ENCODE results near the gene COX19. TPM values are rescaled to one million over a fixed set of nuclear protein-coding genes. Genes with fewer than 3 reads are reported as not detected.

The COX19 gene
- 10 to 100 TPM; 11.6 to 55.2 (median 13.2) TPM for total RNA-seq

GRCh38 chr7:974820-975681 lies at the start of gene COX19:
Gene COX19 (minus strand): TSS chr7:975549. CDS start chr7:975509, 40 bp downstream.
- TF ChIP-seq POLR2AphosphoS5 (IDR thresholded peaks at IDR 0.05) = peak; percentile 40 to 86 (median 72)
- TF ChIP-seq POLR2A (IDR thresholded peaks at IDR 0.05) = peak in 1 of 2 donors; percentile 67
- no peak for TF ChIP-seq CTCF (IDR thresholded peaks at IDR 0.05)

GRCh38 chr7:1024331-1024841 lies 49.0 kb upstream of the COX19 start:
- no peak overlapping the region for H3K27ac ChIP-seq
- peaks cover 30% of the 10 kb centered on the region for H3K36me3 ChIP-seq
- H3K9me3 ChIP-seq = no peaks in the 10 kb centered on the region
- TF ChIP-seq POLR2AphosphoS5 (IDR thresholded peaks at IDR 0.05) = no peak
- TF ChIP-seq CTCF (IDR thresholded peaks at IDR 0.05) = no peak
- no peak for TF ChIP-seq EP300 (IDR thresholded peaks at IDR 0.05)
- no peak for TF ChIP-seq POLR2A (IDR thresholded peaks at IDR 0.05)
- 79% methylated on average over 15 of the region's 15 CpGs for WGBS
- no peak for DNase-seq (ENCODE audit: low spot score in 2 of 2)
- H3K27me3 ChIP-seq = no peaks in the 10 kb centered on the region
- peaks cover 46% of the 10 kb centered on the region for H3K4me1 ChIP-seq
- H3K4me3 ChIP-seq = no peak overlapping the region

More at GRCh38 chr7:974820-975681, at the start of gene COX19:
- no peaks in the 10 kb centered on the region for H3K9me3 ChIP-seq
- no peaks in the 10 kb centered on the region for H3K27me3 ChIP-seq
- peak within 1 kb of the TSS; percentile 100 for H3K27ac ChIP-seq
- peak within 1 kb of the TSS; percentile 99 for H3K4me3 ChIP-seq
- peaks cover 29% of the 10 kb centered on the region for H3K36me3 ChIP-seq
- H3K4me1 ChIP-seq = peaks cover 46% of the 10 kb centered on the region
- peak; percentile 91 to 95 for DNase-seq (ENCODE audit: low spot score in 2 of 2)
- WGBS = 1% methylated on average over 18 of the region's 78 CpGs

GRCh38 chr7:1022801-1023465 lies 47.6 kb upstream of the COX19 start:
- no peak for DNase-seq (ENCODE audit: low spot score in 2 of 2)
- TF ChIP-seq CTCF (IDR thresholded peaks at IDR 0.05) (no peak), POLR2A (IDR thresholded peaks at IDR 0.05) (no peak), POLR2AphosphoS5 (IDR thresholded peaks at IDR 0.05) (no peak), EP300 (IDR thresholded peaks at IDR 0.05) (no peak)
- peaks cover 37% of the 10 kb centered on the region for H3K36me3 ChIP-seq
- H3K9me3 ChIP-seq = no peaks in the 10 kb centered on the region
- H3K27ac ChIP-seq = no peak overlapping the region
- no peaks in the 10 kb centered on the region for H3K27me3 ChIP-seq
- H3K4me1 ChIP-seq = peaks cover 31% of the 10 kb centered on the region
- no peak overlapping the region for H3K4me3 ChIP-seq
- 95% methylated on average over 42 of the region's 45 CpGs for WGBS

GRCh38 chr7:1022356-1022755 lies 47.0 kb upstream of the COX19 start:
- Histone ChIP-seq H3K27ac (no peak overlapping the region), H3K27me3 (no peaks in the 10 kb centered on the region), H3K4me3 (no peak overlapping the region), H3K9me3 (no peaks in the 10 kb centered on the region), H3K4me1 (peaks cover 25% of the 10 kb centered on the region), H3K36me3 (peaks cover 39% of the 10 kb centered on the region)
- DNase-seq (ENCODE audit: low spot score in 2 of 2) = no peak
- 96% methylated on average over 17 of the region's 17 CpGs for WGBS
- TF ChIP-seq CTCF (IDR thresholded peaks at IDR 0.05) = no peak
- TF ChIP-seq POLR2A (IDR thresholded peaks at IDR 0.05) = no peak
- no peak for TF ChIP-seq EP300 (IDR thresholded peaks at IDR 0.05)
- no peak for TF ChIP-seq POLR2AphosphoS5 (IDR thresholded peaks at IDR 0.05)

GRCh38 chr7:1021931-1022330 lies 46.6 kb upstream of the COX19 start:
- TF ChIP-seq POLR2AphosphoS5 (IDR thresholded peaks at IDR 0.05) (no peak), CTCF (IDR thresholded peaks at IDR 0.05) (no peak), EP300 (IDR thresholded peaks at IDR 0.05) (no peak), POLR2A (IDR thresholded peaks at IDR 0.05) (no peak)
- no peaks in the 10 kb centered on the region for H3K27me3 ChIP-seq
- no peak for DNase-seq (ENCODE audit: low spot score in 2 of 2)
- no peak overlapping the region for H3K27ac ChIP-seq
- peaks cover 39% of the 10 kb centered on the region for H3K36me3 ChIP-seq
- 96% methylated on average over 6 of the region's 25 CpGs for WGBS
- no peaks in the 10 kb centered on the region for H3K9me3 ChIP-seq
- peaks cover 21% of the 10 kb centered on the region for H3K4me1 ChIP-seq
- H3K4me3 ChIP-seq = no peak overlapping the region
